A549 (cell line): ENCODE results near the gene C10orf88.

ENCODE experiments used
- BHLHE40 ChIP-seq: IDR thresholded peaks from 2 replicates; pipeline ENCODE4 v1.6.1; 2012; ENCODE audit warnings: low read depth, low read length, inconsistent platforms
- CTCF ChIP-seq: fragments of >200 bp; sonication (Bioruptor Twin); formaldehyde crosslinking; IDR thresholded peaks from 3 replicates; pipeline ENCODE4 v1.5.1; 2016
- EP300 ChIP-seq, 2 experiments: fragments of >200 bp; sonication (Bioruptor Twin); formaldehyde crosslinking; IDR thresholded peaks; 2 replicates in 1 of 2; 3 replicates in 1 of 2; pipeline ENCODE4 v1.6.1; 2016 to 2017
- HOXA7 ChIP-seq: fragments of 250-450 bp; sonication (Bioruptor Pico); IDR thresholded peaks from 2 replicates; pipeline ENCODE4 v1.5.0; 2020; ENCODE audit warnings: mild to moderate bottlenecking, moderate library complexity
- JUNB ChIP-seq: fragments of >200 bp; sonication (Bioruptor Twin); formaldehyde crosslinking; IDR thresholded peaks from 2 replicates; pipeline ENCODE4 v1.6.1; 2016
- MYC ChIP-seq: IDR thresholded peaks from 2 replicates; pipeline ENCODE4 v1.6.1; 2012; ENCODE audit warnings: mild to moderate bottlenecking, inconsistent platforms, low read length, improper control_type of control experiment, borderline replicate concordance
- POLR2A ChIP-seq: IDR thresholded peaks from 2 replicates; pipeline ENCODE4 v1.6.1; 2012; ENCODE audit warnings: mild to moderate bottlenecking, low read length
- RAD21 ChIP-seq, 2 experiments: fragments of >200 bp in 1 of 2; sonication (Bioruptor Twin) in 1 of 2; formaldehyde crosslinking in 1 of 2; IDR thresholded peaks in 1 of 2; conservative IDR thresholded peaks in 1 of 2; 2 replicates in 1 of 2; 3 replicates in 1 of 2; pipeline ENCODE4 v1.6.1; 2012 to 2018; ENCODE audit warnings: inconsistent platforms in 1 of 2
- RNF2 ChIP-seq: fragments of 200-600 bp; sonication (generic); IDR thresholded peaks from 2 replicates; pipeline ENCODE4 v1.6.1; 2016; ENCODE audit warnings: low read depth, mild to moderate bottlenecking, antibody characterized with exemption, moderate library complexity, borderline replicate concordance
- TF ChIP-seq, protein P1 (sequence below): fragments of >200 bp; sonication (Bioruptor Twin); formaldehyde crosslinking; IDR thresholded peaks from 3 replicates; pipeline ENCODE4 v1.6.1; 2016

DNA sequence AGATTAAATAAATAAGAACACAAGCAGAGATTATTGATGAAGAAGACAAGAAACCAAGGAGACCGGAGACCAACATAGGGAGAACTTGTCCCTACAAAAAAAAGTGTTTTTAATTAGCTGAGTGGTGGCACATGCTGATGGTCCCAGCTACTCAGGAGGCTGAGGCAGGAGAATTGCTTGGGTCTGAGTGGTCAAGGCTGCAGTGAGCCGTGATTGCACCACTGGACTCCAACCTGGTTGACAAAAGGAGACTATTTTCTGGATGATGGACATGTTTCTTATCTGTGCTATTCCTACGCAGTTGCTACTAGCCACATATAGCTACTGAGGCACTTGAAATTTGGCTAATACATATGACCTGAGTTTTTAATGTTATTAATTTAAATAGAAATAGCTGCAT is 44.9 kb upstream of the C10orf88 start:
- TF ChIP-seq CTCF, result no peak
- no peak for TF ChIP-seq RAD21 (conservative IDR thresholded peaks at IDR 0.05 in 1 of 2, IDR thresholded peaks at IDR 0.05 in 1 of 2)
- TF ChIP-seq MYC, result no peak
- TF ChIP-seq JUNB, result no peak
- TF ChIP-seq, protein P1, sequence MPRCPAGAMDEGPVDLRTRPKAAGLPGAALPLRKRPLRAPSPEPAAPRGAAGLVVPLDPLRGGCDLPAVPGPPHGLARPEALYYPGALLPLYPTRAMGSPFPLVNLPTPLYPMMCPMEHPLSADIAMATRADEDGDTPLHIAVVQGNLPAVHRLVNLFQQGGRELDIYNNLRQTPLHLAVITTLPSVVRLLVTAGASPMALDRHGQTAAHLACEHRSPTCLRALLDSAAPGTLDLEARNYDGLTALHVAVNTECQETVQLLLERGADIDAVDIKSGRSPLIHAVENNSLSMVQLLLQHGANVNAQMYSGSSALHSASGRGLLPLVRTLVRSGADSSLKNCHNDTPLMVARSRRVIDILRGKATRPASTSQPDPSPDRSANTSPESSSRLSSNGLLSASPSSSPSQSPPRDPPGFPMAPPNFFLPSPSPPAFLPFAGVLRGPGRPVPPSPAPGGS, result no peak
- no peak for TF ChIP-seq EP300 (IDR thresholded peaks at IDR 0.05)
- no peak for TF ChIP-seq HOXA7 (CRISPR knock-in tag)
- no peak for TF ChIP-seq POLR2A
- no peak for TF ChIP-seq BHLHE40
- TF ChIP-seq RNF2, result no peak
